WTC11 (cell line): Measurements from ENCODE around the gene ATF3.

Experiments used
- ATF3 ChIP-seq: sonication (generic); formaldehyde crosslinking; conservative IDR thresholded peaks from 2 replicates; pipeline ENCODE4 v1.8.1; 2022; ENCODE audit warnings: mild to moderate bottlenecking, missing genetic modification reagents
- CTCF ChIP-seq: fragments of 200-600 bp; IDR thresholded peaks from 2 replicates; pipeline ENCODE4 v1.8.0; 2022; ENCODE audit warnings: antibody characterized with exemption
- ETV6 ChIP-seq: sonication (generic); formaldehyde crosslinking; IDR thresholded peaks from 2 replicates; pipeline ENCODE4 v1.8.1; 2022; ENCODE audit warnings: mild to moderate bottlenecking, missing genetic modification reagents
- GTF2I ChIP-seq: fragments of 250-450 bp; sonication (Bioruptor Pico); conservative IDR thresholded peaks from 2 replicates; pipeline ENCODE4 v1.4.0; 2021; ENCODE audit warnings: mild to moderate bottlenecking
- HMGXB4 ChIP-seq: sonication (generic); formaldehyde crosslinking; IDR thresholded peaks from 2 replicates; pipeline ENCODE4 v1.8.1; 2023; ENCODE audit warnings: mild to moderate bottlenecking, moderate library complexity, missing genetic modification reagents
- JUN ChIP-seq: sonication (generic); formaldehyde crosslinking; IDR thresholded peaks from 2 replicates; pipeline ENCODE4 v1.8.0; 2023; ENCODE audit warnings: mild to moderate bottlenecking, missing genetic modification reagents
- KAT7 ChIP-seq: sonication (generic); formaldehyde crosslinking; IDR thresholded peaks from 2 replicates; pipeline ENCODE4 v1.8.1; 2023; ENCODE audit warnings: missing genetic modification reagents, mild to moderate bottlenecking, borderline replicate concordance
- MAX ChIP-seq: sonication (generic); formaldehyde crosslinking; IDR thresholded peaks from 2 replicates; pipeline ENCODE4 v1.8.0; 2022; ENCODE audit warnings: mild to moderate bottlenecking, missing genetic modification reagents
- USF2 ChIP-seq: sonication (generic); formaldehyde crosslinking; IDR thresholded peaks from 2 replicates; pipeline ENCODE4 v1.8.1; 2023; ENCODE audit warnings: mild to moderate bottlenecking, missing genetic modification reagents, moderate library complexity

GRCh38 chr1:212668477-212668876 lies 59.9 kb downstream of the ATF3 start:
- TF ChIP-seq ATF3 (CRISPR knock-in tag) (no peak), CTCF (no peak), KAT7 (CRISPR knock-in tag) (no peak), JUN (CRISPR knock-in tag) (no peak), MAX (CRISPR knock-in tag) (no peak), HMGXB4 (no peak), USF2 (CRISPR knock-in tag) (no peak), ETV6 (no peak), GTF2I (CRISPR knock-in tag) (no peak)
